Neural cell (in vitro differentiated cells): ENCODE data around the gene POTEM.
"Not testable (repeated sequence)": the region's sequence is repeated elsewhere in the genome, so short reads cannot be mapped to it uniquely, and the experiment has no call there.

Source experiments
- EZH2 ChIP-seq: fragments of 200-600, 300-800 bp; shearing (Covaris generic), sonication (generic); IDR thresholded peaks from 2 replicates; pipeline ENCODE4 v1.6.1; 2014; ENCODE audit warnings: antibody characterized with exemption, low read length, borderline replicate concordance, mild to moderate bottlenecking; ENCODE audit not compliant: insufficient read depth, poor library complexity, severe bottlenecking
- MXI1 ChIP-seq: fragments of 450-650 bp; conservative IDR thresholded peaks from 2 replicates; pipeline ENCODE4 v1.6.1; 2014; ENCODE audit warnings: antibody characterized with exemption, mild to moderate bottlenecking; ENCODE audit not compliant: poor library complexity, severe bottlenecking
- TAF1 ChIP-seq: IDR thresholded peaks from 2 replicates; pipeline ENCODE4 v1.6.1; 2012; ENCODE audit warnings: low read depth
- TF ChIP-seq, protein P1 (sequence below): fragments of 450-650 bp; IDR thresholded peaks from 2 replicates; pipeline ENCODE4 v1.5.1; 2014; ENCODE audit warnings: antibody characterized with exemption, mild to moderate bottlenecking, moderate library complexity; ENCODE audit not compliant: poor library complexity, severe bottlenecking

DNA sequence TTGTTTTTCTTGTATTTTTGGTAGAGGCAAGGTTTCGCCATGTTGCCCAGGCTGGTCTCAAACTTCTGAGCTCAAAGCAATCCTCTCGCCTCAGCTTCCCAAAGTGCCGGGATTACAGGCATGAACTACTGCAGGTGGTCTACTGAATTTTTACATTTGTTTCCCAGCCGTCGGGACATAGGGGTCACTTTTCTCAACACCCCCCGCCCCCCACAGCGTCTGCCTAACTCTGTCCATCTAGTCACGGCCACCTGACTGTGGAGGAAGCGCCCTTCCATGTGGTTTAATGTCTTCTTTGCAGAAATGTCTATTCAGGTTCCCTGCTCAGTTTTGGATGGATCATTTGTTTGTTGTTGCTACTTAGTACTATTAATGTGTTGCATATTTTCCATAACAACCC is 14.1 kb upstream of the POTEM start:
- not testable (repeated sequence) for TF ChIP-seq EZH2, MXI1, TAF1
- TF ChIP-seq, protein P1, sequence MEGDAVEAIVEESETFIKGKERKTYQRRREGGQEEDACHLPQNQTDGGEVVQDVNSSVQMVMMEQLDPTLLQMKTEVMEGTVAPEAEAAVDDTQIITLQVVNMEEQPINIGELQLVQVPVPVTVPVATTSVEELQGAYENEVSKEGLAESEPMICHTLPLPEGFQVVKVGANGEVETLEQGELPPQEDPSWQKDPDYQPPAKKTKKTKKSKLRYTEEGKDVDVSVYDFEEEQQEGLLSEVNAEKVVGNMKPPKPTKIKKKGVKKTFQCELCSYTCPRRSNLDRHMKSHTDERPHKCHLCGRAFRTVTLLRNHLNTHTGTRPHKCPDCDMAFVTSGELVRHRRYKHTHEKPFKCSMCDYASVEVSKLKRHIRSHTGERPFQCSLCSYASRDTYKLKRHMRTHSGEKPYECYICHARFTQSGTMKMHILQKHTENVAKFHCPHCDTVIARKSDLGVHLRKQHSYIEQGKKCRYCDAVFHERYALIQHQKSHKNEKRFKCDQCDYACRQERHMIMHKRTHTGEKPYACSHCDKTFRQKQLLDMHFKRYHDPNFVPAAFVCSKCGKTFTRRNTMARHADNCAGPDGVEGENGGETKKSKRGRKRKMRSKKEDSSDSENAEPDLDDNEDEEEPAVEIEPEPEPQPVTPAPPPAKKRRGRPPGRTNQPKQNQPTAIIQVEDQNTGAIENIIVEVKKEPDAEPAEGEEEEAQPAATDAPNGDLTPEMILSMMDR, result not testable (repeated sequence)
